Endothelial cell of umbilical vein (primary cell): Measurements from ENCODE around the gene KIF21B.

Experiments used
- EZH2 ChIP-seq: IDR thresholded peaks from 2 replicates; pipeline ENCODE4 v1.6.1; 2012; ENCODE audit warnings: borderline replicate concordance, low read depth, mild to moderate bottlenecking, moderate library complexity, low read length, inconsistent platforms; ENCODE audit not compliant: severe bottlenecking
- FOS ChIP-seq: IDR thresholded peaks from 2 replicates; pipeline ENCODE4 v1.6.1; 2011; ENCODE audit warnings: mild to moderate bottlenecking, low read length, moderate library complexity, borderline replicate concordance; ENCODE audit not compliant: insufficient read depth
- GATA2 ChIP-seq: IDR thresholded peaks from 2 replicates; pipeline ENCODE4 v1.7.0; 2011; ENCODE audit warnings: low read depth, mild to moderate bottlenecking, moderate library complexity, mixed read lengths, low read length; ENCODE audit not compliant: insufficient read length, insufficient read depth
- JUN ChIP-seq: IDR thresholded peaks from 2 replicates; pipeline ENCODE4 v1.6.1; 2011; ENCODE audit warnings: borderline replicate concordance, low read depth; ENCODE audit not compliant: insufficient read length, insufficient read depth
- MYC ChIP-seq: IDR thresholded peaks from one replicate; pipeline ENCODE4 v1.6.1; 2011; ENCODE audit warnings: mild to moderate bottlenecking, low read depth, low read length
- POLR2A ChIP-seq: IDR thresholded peaks from 2 replicates; pipeline ENCODE4 v1.6.1; 2012; ENCODE audit warnings: low read depth, mild to moderate bottlenecking, control low read depth, low read length
- POLR2AphosphoS5 ChIP-seq: IDR thresholded peaks from 2 replicates; pipeline ENCODE4 v1.6.1; 2012; ENCODE audit warnings: low read depth, mild to moderate bottlenecking, control low read depth, low read length, moderate library complexity; ENCODE audit not compliant: insufficient read depth
- TF ChIP-seq, protein P1 (sequence below), 2 donors: IDR thresholded peaks; 1 replicate in 1 of 2; 2 replicates in 1 of 2; pipeline ENCODE4 v1.5.1; 2011; ENCODE audit warnings: low read length in 2 of 2, mild to moderate bottlenecking in 2 of 2, moderate library complexity in 2 of 2, control low read depth in 1 of 2, inconsistent platforms in 1 of 2, low read depth in 1 of 2; ENCODE audit not compliant: insufficient read depth in 1 of 2; ENCODE audit errors: extremely low read depth in 1 of 2
- TF ChIP-seq, protein P2 (sequence below): IDR thresholded peaks from 2 replicates; pipeline ENCODE4 v1.6.1; 2011; ENCODE audit not compliant: insufficient read depth, insufficient read length

- TF ChIP-seq, protein P1, sequence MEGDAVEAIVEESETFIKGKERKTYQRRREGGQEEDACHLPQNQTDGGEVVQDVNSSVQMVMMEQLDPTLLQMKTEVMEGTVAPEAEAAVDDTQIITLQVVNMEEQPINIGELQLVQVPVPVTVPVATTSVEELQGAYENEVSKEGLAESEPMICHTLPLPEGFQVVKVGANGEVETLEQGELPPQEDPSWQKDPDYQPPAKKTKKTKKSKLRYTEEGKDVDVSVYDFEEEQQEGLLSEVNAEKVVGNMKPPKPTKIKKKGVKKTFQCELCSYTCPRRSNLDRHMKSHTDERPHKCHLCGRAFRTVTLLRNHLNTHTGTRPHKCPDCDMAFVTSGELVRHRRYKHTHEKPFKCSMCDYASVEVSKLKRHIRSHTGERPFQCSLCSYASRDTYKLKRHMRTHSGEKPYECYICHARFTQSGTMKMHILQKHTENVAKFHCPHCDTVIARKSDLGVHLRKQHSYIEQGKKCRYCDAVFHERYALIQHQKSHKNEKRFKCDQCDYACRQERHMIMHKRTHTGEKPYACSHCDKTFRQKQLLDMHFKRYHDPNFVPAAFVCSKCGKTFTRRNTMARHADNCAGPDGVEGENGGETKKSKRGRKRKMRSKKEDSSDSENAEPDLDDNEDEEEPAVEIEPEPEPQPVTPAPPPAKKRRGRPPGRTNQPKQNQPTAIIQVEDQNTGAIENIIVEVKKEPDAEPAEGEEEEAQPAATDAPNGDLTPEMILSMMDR (IDR thresholded peaks at IDR 0.05; ENCODE audit: extremely low read depth in 1 of 2, insufficient read depth in 1 of 2, low read depth in 1 of 2, low read length in 2 of 2), result no peak
- TF ChIP-seq MYC (no peak), POLR2A (no peak), EZH2 (no peak), POLR2AphosphoS5 (no peak), FOS (no peak), GATA2 (no peak), JUN (no peak)
- TF ChIP-seq, protein P2, sequence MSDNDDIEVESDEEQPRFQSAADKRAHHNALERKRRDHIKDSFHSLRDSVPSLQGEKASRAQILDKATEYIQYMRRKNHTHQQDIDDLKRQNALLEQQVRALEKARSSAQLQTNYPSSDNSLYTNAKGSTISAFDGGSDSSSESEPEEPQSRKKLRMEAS, result no peak
These were observed 55.6 kb downstream of the KIF21B start for GRCh38 chr1:200967693-200968468.
